HG03280 (cell line): Measurements from ENCODE around the gene LYRM4.

Experiments
- ATAC-seq: cut with Tn5 transposase; IDR thresholded peaks from one replicate; pipeline ENCODE4 v1.9.1; 2021; ENCODE audit warnings: mild to moderate bottlenecking, moderate library complexity; ENCODE audit not compliant: unreplicated experiment

Gene LYRM4

GRCh38 chr6:5247201-5247600 lies 13.5 kb downstream of the LYRM4 start:
- ATAC-seq = no peak

GRCh38 chr6:5246141-5247097 lies 14.3 kb downstream of the LYRM4 start:
- ATAC-seq = no peak

- no peak for ATAC-seq
Measured at GRCh38 chr6:5243069-5243468, 17.7 kb downstream of the LYRM4 start.

- ATAC-seq = no peak
Measured at GRCh38 chr6:5241252-5241651, 19.5 kb downstream of the LYRM4 start.

- no peak for ATAC-seq
Measured at GRCh38 chr6:5238336-5238735, 22.4 kb downstream of the LYRM4 start.

- ATAC-seq = no peak
Measured at GRCh38 chr6:5237805-5238204, 22.9 kb downstream of the LYRM4 start.

- no peak for ATAC-seq
Measured at GRCh38 chr6:5235830-5236229, 24.9 kb downstream of the LYRM4 start.

- no peak for ATAC-seq
Measured at GRCh38 chr6:5234874-5235273, 25.9 kb downstream of the LYRM4 start.

GRCh38 chr6:5231289-5231688 lies 29.5 kb downstream of the LYRM4 start:
- ATAC-seq = no peak

GRCh38 chr6:5230081-5230480 lies 30.7 kb downstream of the LYRM4 start:
- ATAC-seq = no peak

- no peak for ATAC-seq
Measured at GRCh38 chr6:5229356-5229755, 31.4 kb downstream of the LYRM4 start.

- ATAC-seq = no peak
Measured at GRCh38 chr6:5223309-5223708, 37.4 kb downstream of the LYRM4 start.

- ATAC-seq = no peak
Measured at GRCh38 chr6:5220443-5220842, 40.3 kb downstream of the LYRM4 start.

- no peak for ATAC-seq
Measured at GRCh38 chr6:5219011-5219691, 41.6 kb downstream of the LYRM4 start.

GRCh38 chr6:5217356-5217755 lies 43.4 kb downstream of the LYRM4 start:
- ATAC-seq = no peak

- ATAC-seq = no peak
Measured at GRCh38 chr6:5215799-5216198, 45.0 kb downstream of the LYRM4 start.

- ATAC-seq = no peak
Measured at GRCh38 chr6:5215159-5215558, 45.6 kb downstream of the LYRM4 start.

- no peak for ATAC-seq
Measured at GRCh38 chr6:5214570-5215052, 46.1 kb downstream of the LYRM4 start.

GRCh38 chr6:5213836-5214235 lies 46.9 kb downstream of the LYRM4 start:
- ATAC-seq = no peak

- no peak for ATAC-seq
Measured at GRCh38 chr6:5211492-5211891, 49.3 kb downstream of the LYRM4 start.

GRCh38 chr6:5208471-5208971 lies 52.2 kb downstream of the LYRM4 start:
- ATAC-seq = no peak

GRCh38 chr6:5208057-5208456 lies 52.7 kb downstream of the LYRM4 start:
- no peak for ATAC-seq
